ENCODE data around the gene CD59.
"Not testable (repeated sequence)": the region's sequence is repeated elsewhere in the genome, so short reads cannot be mapped to it uniquely, and the experiment has no call there.

Gene CD59

GRCh38 chr11:33692541-33692940, 43.7 kb downstream of the CD59 start:
- no peak for DNase-seq (ENCODE audit: low spot score)

GRCh38 chr11:33692013-33692504, 44.2 kb downstream of the CD59 start:
- DNase-seq (ENCODE audit: low spot score) = no peak

GRCh38 chr11:33691066-33691864, 45.0 kb downstream of the CD59 start:
- no peak for DNase-seq (ENCODE audit: low spot score)

GRCh38 chr11:33690290-33691065, 45.7 kb downstream of the CD59 start:
- DNase-seq (ENCODE audit: low spot score) = no peak

- DNase-seq (ENCODE audit: low spot score) = no peak
These were observed 46.7 kb downstream of the CD59 start for GRCh38 chr11:33689501-33689900.

- DNase-seq (ENCODE audit: low spot score) = no peak
These were observed 47.1 kb downstream of the CD59 start for GRCh38 chr11:33689085-33689484.

GRCh38 chr11:33687733-33688479, 48.3 kb downstream of the CD59 start:
- no peak for DNase-seq (ENCODE audit: low spot score)

GRCh38 chr11:33685082-33685481, 51.1 kb downstream of the CD59 start:
- no peak for DNase-seq (ENCODE audit: low spot score)

- DNase-seq (ENCODE audit: low spot score) = no peak
These were observed 52.1 kb downstream of the CD59 start for GRCh38 chr11:33684003-33684706.

- no peak for DNase-seq (ENCODE audit: low spot score)
These were observed 53.8 kb downstream of the CD59 start for GRCh38 chr11:33682446-33682845.

GRCh38 chr11:33682019-33682418, 54.2 kb downstream of the CD59 start:
- no peak for DNase-seq (ENCODE audit: low spot score)

GRCh38 chr11:33678616-33679015, 57.6 kb downstream of the CD59 start:
- DNase-seq (ENCODE audit: low spot score) = not testable (repeated sequence)

- no peak for DNase-seq (ENCODE audit: low spot score)
These were observed 62.0 kb downstream of the CD59 start for GRCh38 chr11:33674035-33674814.

- DNase-seq (ENCODE audit: low spot score) = no peak
These were observed 64.0 kb downstream of the CD59 start for GRCh38 chr11:33672273-33672672.

GRCh38 chr11:33670250-33671011, 65.8 kb downstream of the CD59 start:
- no peak for DNase-seq (ENCODE audit: low spot score)

- DNase-seq (ENCODE audit: low spot score) = no peak
These were observed 66.5 kb downstream of the CD59 start for GRCh38 chr11:33669598-33670249.

- DNase-seq (ENCODE audit: low spot score) = no peak
These were observed 67.1 kb downstream of the CD59 start for GRCh38 chr11:33668951-33669596.

GRCh38 chr11:33668468-33668825, 67.8 kb downstream of the CD59 start:
- DNase-seq (ENCODE audit: low spot score) = no peak

GRCh38 chr11:33667819-33668467, 68.3 kb downstream of the CD59 start:
- DNase-seq (ENCODE audit: low spot score) = no peak

All from hematopoietic multipotent progenitor cell treated with erythropoietin and hydrocortisone succinate and interleukin-3 and kit ligand, for 15 days (in vitro differentiated cells).